Thyroid gland (tissue), 4 donors: Measurements from ENCODE around the gene STAG1. TPM values are rescaled to one million over a fixed set of nuclear protein-coding genes. Genes with fewer than 3 reads are reported as not detected.
"Not testable (repeated sequence)": the region's sequence is repeated elsewhere in the genome, so short reads cannot be mapped to it uniquely, and the experiment has no call there.

Experiments
- DNase-seq, 2 donors: peaks; one replicate each; pipeline ENCODE4 v3.0.0-alpha.2; 2019
- H3K27ac ChIP-seq, 3 donors: fragments of 200-600 bp; sonication (generic); 1 replicate in 2 of 3; 2 replicates in 1 of 3; pipeline ENCODE4 v1.5.1; 2016 to 2019; ENCODE audit warnings: mild to moderate bottlenecking in 1 of 3, moderate library complexity in 1 of 3
- H3K27me3 ChIP-seq: fragments of 200-600 bp; sonication (generic); one replicate; pipeline ENCODE4 v1.5.1; 2019
- H3K36me3 ChIP-seq, 2 donors: fragments of 200-600 bp; sonication (generic); one replicate each; pipeline ENCODE4 v1.5.1; 2016 to 2019
- H3K4me1 ChIP-seq, 2 donors: fragments of 200-600 bp; sonication (generic); one replicate each; pipeline ENCODE4 v1.5.1; 2017 to 2019
- H3K4me3 ChIP-seq, 3 donors: fragments of 200-600 bp; sonication (generic); replicated peaks in 1 of 3; 1 replicate in 2 of 3; 2 replicates in 1 of 3; pipeline ENCODE4 v1.5.1; 2016; ENCODE audit warnings: mild to moderate bottlenecking in 1 of 3
- H3K9me3 ChIP-seq: fragments of 200-600 bp; sonication (generic); one replicate; pipeline ENCODE4 v1.5.1; 2017
- POLR2A ChIP-seq, 2 donors: fragments of 450-650 bp; IDR thresholded peaks; one replicate each; pipeline ENCODE4 v1.6.1; 2017; ENCODE audit warnings: antibody characterized with exemption in 2 of 2, mild to moderate bottlenecking in 2 of 2, moderate library complexity in 1 of 2
- WGBS, 2 donors: methylation state at CpG; one replicate each; pipeline ENCODE4 v1.1.5; 2017; 5-methylcytosine and 5-hydroxymethylcytosine counted together
- intact Hi-C: fragments of 100-400 bp; cut with DNase I; formaldehyde crosslinking; loops from one replicate; pipeline ENCODE4 v1.15.1; 2023
- total RNA-seq, 4 donors: library from RNA; depleted of rRNA; stranded (reverse); fragments of >200 nt; gene quantifications; one replicate each; pipeline ENCODE4 v1.2.3, GENCODE V29; 2016
- TF ChIP-seq, protein P1 (sequence below), 6 experiments: fragments of 200-600 bp in 3 of 6; fragments of 450-650 bp in 3 of 6; sonication (generic) in 3 of 6; IDR thresholded peaks; one replicate each; pipeline ENCODE4 v1.5.1; 2016 to 2019; ENCODE audit warnings: antibody characterized with exemption in 6 of 6, mild to moderate bottlenecking in 2 of 6, inconsistent platforms in 1 of 6, moderate library complexity in 1 of 6

Gene STAG1
- total RNA-seq, 4 donors from 2014 or later: 50.5 to 68.8 (median 54.4) TPM

DNA sequence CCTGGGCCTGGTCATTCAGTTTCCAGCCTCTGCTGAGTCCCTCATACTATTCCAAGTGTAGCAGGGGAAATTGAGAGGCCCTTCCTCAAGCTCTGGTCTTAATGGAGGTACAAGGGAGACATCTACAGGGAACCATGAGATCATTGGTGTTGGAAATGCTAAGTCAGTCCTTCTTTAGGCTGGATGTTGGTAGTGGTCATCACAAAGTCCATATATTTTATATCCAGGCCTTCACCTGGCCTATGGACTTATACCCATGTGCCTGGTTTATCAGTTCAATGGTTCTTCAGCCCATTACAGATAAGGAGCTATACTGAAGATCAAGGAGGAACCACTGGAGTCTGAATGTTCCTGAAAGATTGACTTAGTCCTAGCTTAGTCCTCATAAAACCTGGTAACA is 135.0 kb downstream of the STAG1 start:
- no peak overlapping the region for H3K27ac ChIP-seq
- DNase-seq: no peak
- intact Hi-C loops: no loop called here
- peaks cover 5 to 9% of the 10 kb centered on the region in 2 donors for H3K4me1 ChIP-seq
- no peak overlapping the region for H3K4me3 ChIP-seq
- no peaks in the 10 kb centered on the region for H3K27me3 ChIP-seq
- TF ChIP-seq, protein P1, sequence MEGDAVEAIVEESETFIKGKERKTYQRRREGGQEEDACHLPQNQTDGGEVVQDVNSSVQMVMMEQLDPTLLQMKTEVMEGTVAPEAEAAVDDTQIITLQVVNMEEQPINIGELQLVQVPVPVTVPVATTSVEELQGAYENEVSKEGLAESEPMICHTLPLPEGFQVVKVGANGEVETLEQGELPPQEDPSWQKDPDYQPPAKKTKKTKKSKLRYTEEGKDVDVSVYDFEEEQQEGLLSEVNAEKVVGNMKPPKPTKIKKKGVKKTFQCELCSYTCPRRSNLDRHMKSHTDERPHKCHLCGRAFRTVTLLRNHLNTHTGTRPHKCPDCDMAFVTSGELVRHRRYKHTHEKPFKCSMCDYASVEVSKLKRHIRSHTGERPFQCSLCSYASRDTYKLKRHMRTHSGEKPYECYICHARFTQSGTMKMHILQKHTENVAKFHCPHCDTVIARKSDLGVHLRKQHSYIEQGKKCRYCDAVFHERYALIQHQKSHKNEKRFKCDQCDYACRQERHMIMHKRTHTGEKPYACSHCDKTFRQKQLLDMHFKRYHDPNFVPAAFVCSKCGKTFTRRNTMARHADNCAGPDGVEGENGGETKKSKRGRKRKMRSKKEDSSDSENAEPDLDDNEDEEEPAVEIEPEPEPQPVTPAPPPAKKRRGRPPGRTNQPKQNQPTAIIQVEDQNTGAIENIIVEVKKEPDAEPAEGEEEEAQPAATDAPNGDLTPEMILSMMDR (IDR thresholded peaks at IDR 0.05): no peak
- no peak for TF ChIP-seq POLR2A (IDR thresholded peaks at IDR 0.05)
- no peaks in the 10 kb centered on the region for H3K36me3 ChIP-seq
- no peaks in the 10 kb centered on the region for H3K9me3 ChIP-seq

DNA sequence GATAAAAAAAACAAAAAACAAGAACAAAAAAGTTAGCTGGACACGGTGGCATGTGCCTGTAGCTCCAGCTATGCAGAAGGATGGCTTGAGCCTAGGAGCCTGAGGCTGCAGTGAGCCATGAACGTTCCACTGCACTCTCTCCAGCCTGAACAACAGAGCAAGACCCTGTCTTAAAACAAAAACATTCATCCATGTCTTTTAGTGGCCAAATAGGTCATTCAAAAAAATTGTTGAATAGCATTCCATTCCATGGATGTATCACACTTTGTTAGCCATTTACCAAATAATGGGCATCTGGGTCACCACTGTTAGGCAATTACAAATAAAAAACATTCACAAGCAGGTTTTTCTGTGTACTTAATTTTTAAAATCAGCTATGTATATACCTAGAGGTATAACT is 139.7 kb downstream of the STAG1 start:
- Histone ChIP-seq H3K36me3 (no peaks in the 10 kb centered on the region), H3K27me3 (no peaks in the 10 kb centered on the region), H3K4me1 (peaks cover 5 to 9% of the 10 kb centered on the region in 2 donors), H3K4me3 (no peak overlapping the region), H3K9me3 (no peaks in the 10 kb centered on the region), H3K27ac (no peak overlapping the region)
- no peak for TF ChIP-seq POLR2A (IDR thresholded peaks at IDR 0.05)
- TF ChIP-seq, protein P1 (IDR thresholded peaks at IDR 0.05): no peak
- 70 to 78% methylated on average over 2 of the region's 2 CpGs for WGBS, 2 donors
- no peak for DNase-seq
- intact Hi-C loops: no loop called here

DNA sequence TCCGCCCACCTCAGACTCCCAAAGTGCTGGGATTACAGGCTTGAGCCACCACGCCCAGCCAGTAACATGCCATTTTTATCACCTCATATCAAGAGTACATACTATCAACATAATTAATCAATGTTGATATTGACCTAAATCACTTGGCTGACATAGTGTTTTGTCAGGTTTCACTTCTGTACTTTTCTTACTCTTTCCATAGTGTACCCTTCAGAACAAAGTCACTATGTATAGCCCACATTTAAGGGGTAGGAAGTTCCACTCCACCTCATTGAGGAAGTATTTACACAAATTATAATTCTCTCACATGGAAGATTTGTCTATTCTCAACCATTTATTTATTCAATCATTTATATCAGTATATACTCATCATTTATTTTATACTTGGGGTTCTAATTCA is 145.2 kb downstream of the STAG1 start:
- Histone ChIP-seq H3K36me3 (peaks cover 0 to 3% of the 10 kb centered on the region in 2 donors), H3K27me3 (no peaks in the 10 kb centered on the region), H3K9me3 (no peaks in the 10 kb centered on the region), H3K4me3 (no peak overlapping the region), H3K27ac (no peak overlapping the region), H3K4me1 (no peaks in the 10 kb centered on the region)
- intact Hi-C loops: no loop called here
- no peak for TF ChIP-seq POLR2A (IDR thresholded peaks at IDR 0.05)
- TF ChIP-seq, protein P1 (IDR thresholded peaks at IDR 0.05): no peak
- DNase-seq: no peak
- 98% methylated on average over 2 of the region's 2 CpGs for WGBS, 2 donors

DNA sequence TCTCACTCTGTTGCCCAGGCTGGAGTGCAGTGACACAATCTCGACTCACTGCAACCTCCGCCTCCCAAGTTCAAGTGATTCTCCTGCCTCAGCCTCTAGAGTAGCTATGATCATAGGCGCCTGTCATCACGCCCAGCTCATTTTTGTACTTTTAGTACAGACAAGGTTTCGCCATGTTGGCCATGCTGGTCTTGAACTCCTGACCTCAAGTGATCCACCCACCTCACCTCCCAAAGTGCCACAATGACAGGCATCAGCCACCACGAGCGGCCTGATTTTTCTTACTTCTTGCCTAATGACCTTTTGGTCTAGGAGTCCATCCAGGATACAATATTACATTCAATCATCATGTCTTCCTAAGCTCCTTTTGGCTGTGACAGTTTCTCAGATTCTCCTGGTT is 146.0 kb downstream of the STAG1 start:
- DNase-seq, H3K9me3 ChIP-seq, H3K4me1 ChIP-seq, intact Hi-C loops, H3K27ac ChIP-seq, H3K27me3 ChIP-seq, H3K36me3 ChIP-seq, H3K4me3 ChIP-seq: not testable (repeated sequence)
- 97 to 98% methylated on average over 7 of the region's 7 CpGs for WGBS, 2 donors

DNA sequence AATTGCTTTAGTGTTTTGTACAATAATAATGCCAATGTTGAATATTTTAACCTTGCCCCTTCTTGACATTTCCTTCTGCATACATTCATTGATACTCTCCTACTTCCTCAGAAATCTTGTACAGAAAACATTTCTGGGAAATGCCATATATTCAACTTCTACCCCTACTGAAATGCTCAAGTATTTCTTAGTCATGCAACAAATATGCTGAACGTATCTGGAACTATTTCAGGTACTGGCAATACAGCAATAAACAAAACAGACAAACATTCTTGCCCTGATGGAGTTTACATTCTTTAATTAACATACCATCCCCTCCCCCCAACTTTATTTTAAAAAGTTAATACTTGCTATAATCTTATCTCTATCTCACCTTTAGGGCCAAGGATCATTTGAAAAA is 147.2 kb downstream of the STAG1 start:
- Histone ChIP-seq H3K36me3 (peaks cover 0 to 3% of the 10 kb centered on the region in 2 donors), H3K9me3 (no peaks in the 10 kb centered on the region), H3K4me1 (no peaks in the 10 kb centered on the region), H3K4me3 (no peak overlapping the region), H3K27ac (no peak overlapping the region), H3K27me3 (no peaks in the 10 kb centered on the region)
- intact Hi-C loops: no loop called here
- 87 to 90% methylated on average over 1 of the region's 1 CpG for WGBS, 2 donors
- DNase-seq: no peak
- TF ChIP-seq, protein P1 (IDR thresholded peaks at IDR 0.05): no peak
- TF ChIP-seq POLR2A (IDR thresholded peaks at IDR 0.05): no peak

DNA sequence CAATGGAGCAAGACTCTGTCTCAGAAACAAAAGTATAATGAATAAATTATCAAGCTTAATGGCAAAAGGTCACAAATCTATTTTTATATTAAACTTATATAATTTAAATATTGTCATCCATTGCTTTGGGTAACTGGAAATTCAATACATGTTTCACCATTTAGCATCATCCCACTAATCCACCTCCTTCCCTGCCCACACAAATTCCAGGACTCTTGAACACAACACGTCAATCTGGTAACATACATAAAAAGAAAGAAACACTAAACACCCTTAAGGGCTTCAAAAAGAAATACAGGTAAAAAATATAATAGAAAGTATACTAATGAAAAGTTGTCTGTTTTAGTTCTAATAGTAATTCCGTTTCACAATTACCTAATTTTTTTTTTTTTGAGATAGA is 149.4 kb downstream of the STAG1 start:
- TF ChIP-seq POLR2A (IDR thresholded peaks at IDR 0.05): no peak
- TF ChIP-seq, protein P1 (IDR thresholded peaks at IDR 0.05): no peak
- no peak overlapping the region for H3K27ac ChIP-seq
- 93 to 94% methylated on average over 2 of the region's 2 CpGs for WGBS, 2 donors

More for the DNA sequence above, 149.4 kb downstream of the STAG1 start:
- Histone ChIP-seq H3K36me3 (peaks cover 0 to 3% of the 10 kb centered on the region in 2 donors), H3K9me3 (no peaks in the 10 kb centered on the region), H3K27me3 (no peaks in the 10 kb centered on the region), H3K4me3 (no peak overlapping the region), H3K4me1 (no peaks in the 10 kb centered on the region)
- intact Hi-C loops: no loop called here
- DNase-seq: no peak
